SU-DHL-6 (cell line): ENCODE measurements around the gene TSHR.

ENCODE experiments used
- EZH2phosphoT487 ChIP-seq: fragments of 200-600 bp; sonication (generic), shearing (Covaris generic); conservative IDR thresholded peaks from 2 replicates; pipeline ENCODE4 v1.6.1; 2018; ENCODE audit warnings: mild to moderate bottlenecking, antibody characterized with exemption, low read length, moderate library complexity, mixed read lengths
- TF ChIP-seq, protein P1 (sequence below): fragments of 200-600 bp; sonication (generic); IDR thresholded peaks from one replicate; pipeline ENCODE4 v1.5.1; 2017; ENCODE audit warnings: antibody characterized with exemption, mild to moderate bottlenecking, low read length, moderate library complexity; ENCODE audit not compliant: insufficient read depth, poor library complexity, severe bottlenecking

DNA sequence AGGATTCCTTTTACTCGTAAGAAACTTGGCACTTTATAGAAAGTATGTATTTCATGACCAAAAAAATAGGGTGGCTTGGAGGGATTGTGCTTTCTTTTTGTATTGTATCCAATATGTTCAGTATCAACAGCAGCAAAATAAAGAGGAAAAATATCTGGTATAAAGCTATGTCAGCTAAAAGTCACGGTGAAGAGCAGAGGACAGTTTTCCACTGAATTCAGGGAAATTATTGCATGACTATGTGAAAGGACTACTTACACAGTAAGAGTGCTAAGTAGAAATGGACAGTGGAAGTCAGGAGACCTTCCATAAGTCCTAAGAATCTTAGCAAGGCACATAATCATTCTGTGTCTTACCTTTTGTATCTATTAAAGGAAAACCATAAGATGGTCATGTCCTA, 19.3 kb downstream of the TSHR start:
- TF ChIP-seq, protein P1, sequence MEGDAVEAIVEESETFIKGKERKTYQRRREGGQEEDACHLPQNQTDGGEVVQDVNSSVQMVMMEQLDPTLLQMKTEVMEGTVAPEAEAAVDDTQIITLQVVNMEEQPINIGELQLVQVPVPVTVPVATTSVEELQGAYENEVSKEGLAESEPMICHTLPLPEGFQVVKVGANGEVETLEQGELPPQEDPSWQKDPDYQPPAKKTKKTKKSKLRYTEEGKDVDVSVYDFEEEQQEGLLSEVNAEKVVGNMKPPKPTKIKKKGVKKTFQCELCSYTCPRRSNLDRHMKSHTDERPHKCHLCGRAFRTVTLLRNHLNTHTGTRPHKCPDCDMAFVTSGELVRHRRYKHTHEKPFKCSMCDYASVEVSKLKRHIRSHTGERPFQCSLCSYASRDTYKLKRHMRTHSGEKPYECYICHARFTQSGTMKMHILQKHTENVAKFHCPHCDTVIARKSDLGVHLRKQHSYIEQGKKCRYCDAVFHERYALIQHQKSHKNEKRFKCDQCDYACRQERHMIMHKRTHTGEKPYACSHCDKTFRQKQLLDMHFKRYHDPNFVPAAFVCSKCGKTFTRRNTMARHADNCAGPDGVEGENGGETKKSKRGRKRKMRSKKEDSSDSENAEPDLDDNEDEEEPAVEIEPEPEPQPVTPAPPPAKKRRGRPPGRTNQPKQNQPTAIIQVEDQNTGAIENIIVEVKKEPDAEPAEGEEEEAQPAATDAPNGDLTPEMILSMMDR: no peak
- no peak for TF ChIP-seq EZH2phosphoT487
